ENCODE results near the gene CDC42SE2. TPM values are rescaled to one million over a fixed set of nuclear protein-coding genes. Genes with fewer than 3 reads are reported as not detected.

CDC42SE2 gene, protein sequence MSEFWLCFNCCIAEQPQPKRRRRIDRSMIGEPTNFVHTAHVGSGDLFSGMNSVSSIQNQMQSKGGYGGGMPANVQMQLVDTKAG
- 100 to 1,000 TPM in 1 of 2 donors, 10 to 100 TPM in 1; 74.2 to 110 TPM for total RNA-seq

DNA sequence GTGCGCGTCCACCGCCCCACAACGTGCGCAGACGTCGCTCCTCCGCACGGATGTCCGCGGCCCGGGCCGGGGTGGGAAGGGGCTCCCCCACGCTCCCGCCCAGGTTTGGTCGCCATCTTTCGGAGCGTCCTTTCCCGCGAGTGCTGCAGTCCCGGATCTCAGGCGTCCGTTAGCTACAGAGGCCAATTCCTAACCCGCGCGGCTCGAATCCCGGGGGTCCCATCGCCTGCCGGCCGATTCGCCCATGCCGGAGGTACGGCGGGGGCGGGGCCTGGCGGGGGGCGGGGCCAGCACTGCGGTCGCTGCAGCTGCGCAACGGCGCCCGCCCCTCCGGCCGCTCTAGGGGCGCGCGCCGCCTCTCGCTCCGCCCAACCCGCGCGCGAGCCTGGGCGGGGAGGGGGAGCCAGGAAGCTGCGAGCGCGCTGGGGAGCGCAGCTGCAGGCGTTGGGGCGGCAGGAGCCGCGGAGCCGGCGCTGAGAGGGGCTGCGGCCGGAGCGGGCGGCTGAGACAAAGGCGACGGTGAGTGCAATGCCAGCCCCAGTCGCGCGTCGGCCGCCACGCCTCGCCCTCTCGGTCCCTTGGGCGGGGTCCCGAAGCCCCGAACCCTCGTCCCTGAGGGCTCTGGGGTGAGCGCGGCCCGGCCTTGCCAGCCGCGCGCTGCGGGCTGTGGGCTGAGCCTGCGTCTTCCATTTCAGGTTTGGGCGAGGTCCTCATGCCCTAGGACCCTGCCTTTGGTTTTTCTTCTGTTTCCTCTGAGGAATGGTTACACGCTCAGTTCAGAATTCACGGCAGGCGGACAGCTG, at the start of gene CDC42SE2:
Gene CDC42SE2 (plus strand): TSS at position 406 of the 803 bp plus-strand sequence. CDS start 95,441 bp downstream, outside the sequence.
- Histone ChIP-seq H3K4me1 (no peaks in the 10 kb centered on the region), H3K9ac (ENCODE audit: low read depth in 2 of 2, low read length in 2 of 2) (peak within 1 kb of the TSS; percentile 92 to 95), H3K27me3 (no peaks in the 10 kb centered on the region)

DNA sequence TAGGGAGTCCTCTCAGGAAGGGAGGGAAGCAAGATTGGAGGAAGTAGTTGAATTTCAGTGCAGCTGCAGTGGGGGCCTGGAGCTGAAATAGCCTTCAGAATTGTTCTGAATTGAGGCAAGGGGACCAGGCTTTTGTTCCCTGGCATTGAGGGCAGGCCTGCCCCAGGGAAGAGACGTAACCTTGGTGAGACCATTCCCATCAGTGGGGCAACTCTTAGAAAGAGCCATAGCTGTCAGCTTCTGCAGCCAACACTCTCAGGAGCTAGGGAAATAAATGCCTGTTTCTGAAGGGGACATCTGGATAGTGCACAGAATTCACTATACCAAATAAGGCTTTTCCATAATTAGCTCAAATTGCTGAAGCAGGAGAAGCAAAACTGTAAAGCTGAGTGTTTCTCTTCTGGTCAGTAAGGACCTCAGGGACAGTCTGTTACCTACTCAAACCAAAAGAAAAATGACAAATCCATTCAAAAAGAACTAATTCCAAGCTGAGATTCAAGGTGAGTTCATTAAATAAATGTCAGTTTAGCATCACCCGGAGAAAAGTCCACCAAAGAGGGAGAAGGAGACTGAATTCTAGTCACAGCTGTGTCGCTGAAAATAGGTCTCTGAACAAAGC, 49.1 kb upstream of the CDC42SE2 start:
- TF ChIP-seq, protein P1, sequence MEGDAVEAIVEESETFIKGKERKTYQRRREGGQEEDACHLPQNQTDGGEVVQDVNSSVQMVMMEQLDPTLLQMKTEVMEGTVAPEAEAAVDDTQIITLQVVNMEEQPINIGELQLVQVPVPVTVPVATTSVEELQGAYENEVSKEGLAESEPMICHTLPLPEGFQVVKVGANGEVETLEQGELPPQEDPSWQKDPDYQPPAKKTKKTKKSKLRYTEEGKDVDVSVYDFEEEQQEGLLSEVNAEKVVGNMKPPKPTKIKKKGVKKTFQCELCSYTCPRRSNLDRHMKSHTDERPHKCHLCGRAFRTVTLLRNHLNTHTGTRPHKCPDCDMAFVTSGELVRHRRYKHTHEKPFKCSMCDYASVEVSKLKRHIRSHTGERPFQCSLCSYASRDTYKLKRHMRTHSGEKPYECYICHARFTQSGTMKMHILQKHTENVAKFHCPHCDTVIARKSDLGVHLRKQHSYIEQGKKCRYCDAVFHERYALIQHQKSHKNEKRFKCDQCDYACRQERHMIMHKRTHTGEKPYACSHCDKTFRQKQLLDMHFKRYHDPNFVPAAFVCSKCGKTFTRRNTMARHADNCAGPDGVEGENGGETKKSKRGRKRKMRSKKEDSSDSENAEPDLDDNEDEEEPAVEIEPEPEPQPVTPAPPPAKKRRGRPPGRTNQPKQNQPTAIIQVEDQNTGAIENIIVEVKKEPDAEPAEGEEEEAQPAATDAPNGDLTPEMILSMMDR (IDR thresholded peaks at IDR 0.05): no peak
- H3K4me3 ChIP-seq: no peak overlapping the region
- intact Hi-C loops (cut with DNase I): no loop called here
- H3K27me3 ChIP-seq: no peaks in the 10 kb centered on the region
- H3K27ac ChIP-seq: no peak overlapping the region
- H3K9me3 ChIP-seq: no peaks in the 10 kb centered on the region
- H3K36me3 ChIP-seq: no peaks in the 10 kb centered on the region
- peaks cover 6% of the 10 kb centered on the region for H3K4me1 ChIP-seq
- no peak overlapping the region for H3K9ac ChIP-seq (ENCODE audit: low read depth in 2 of 2, low read length in 2 of 2)
- DNase-seq: no peak

More for the DNA sequence above, at the start of gene CDC42SE2:
- Histone ChIP-seq H3K4me3 (peak within 1 kb of the TSS; percentile 91), H3K27ac (peak within 1 kb of the TSS; percentile 96), H3K9me3 (no peaks in the 10 kb centered on the region), H3K36me3 (no peaks in the 10 kb centered on the region)
- TF ChIP-seq, protein P1 (IDR thresholded peaks at IDR 0.05): no peak
- intact Hi-C loops (cut with DNase I): loop anchor here (5.0 to 10.0 kb wide), 2 partner anchors 92 to 121 kb away; partner anchors contain the start of gene LYRM7
- DNase-seq: peak; percentile 86

DNA sequence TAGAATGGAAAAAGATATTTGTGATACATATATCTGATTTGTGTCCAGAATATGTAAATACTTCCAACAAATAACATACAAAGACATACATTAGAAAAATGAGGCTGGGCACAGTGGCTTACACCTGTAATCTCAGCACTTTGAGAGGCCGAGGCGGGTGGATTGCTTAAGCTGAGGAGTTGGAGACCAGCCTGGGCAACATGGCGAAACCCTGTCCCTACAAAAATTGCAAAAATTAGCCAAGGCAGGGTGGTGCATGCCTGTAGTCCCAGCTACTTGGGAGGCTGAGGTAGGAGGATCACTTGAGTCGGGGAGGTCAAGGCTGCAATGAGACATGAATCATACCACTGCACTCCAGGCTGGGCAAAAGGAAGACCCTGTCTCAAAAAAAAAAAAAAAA, 46.1 kb upstream of the CDC42SE2 start:
- H3K4me1 ChIP-seq: no peaks in the 10 kb centered on the region
- H3K27ac ChIP-seq: no peak overlapping the region
- H3K27me3 ChIP-seq: no peaks in the 10 kb centered on the region
- H3K9ac ChIP-seq (ENCODE audit: low read depth in 2 of 2, low read length in 2 of 2): no peak overlapping the region
- no peaks in the 10 kb centered on the region for H3K36me3 ChIP-seq
- TF ChIP-seq, protein P1 (IDR thresholded peaks at IDR 0.05): no peak
- H3K9me3 ChIP-seq: no peaks in the 10 kb centered on the region
- intact Hi-C loops (cut with DNase I): no loop called here
- no peak overlapping the region for H3K4me3 ChIP-seq
- no peak for DNase-seq

DNA sequence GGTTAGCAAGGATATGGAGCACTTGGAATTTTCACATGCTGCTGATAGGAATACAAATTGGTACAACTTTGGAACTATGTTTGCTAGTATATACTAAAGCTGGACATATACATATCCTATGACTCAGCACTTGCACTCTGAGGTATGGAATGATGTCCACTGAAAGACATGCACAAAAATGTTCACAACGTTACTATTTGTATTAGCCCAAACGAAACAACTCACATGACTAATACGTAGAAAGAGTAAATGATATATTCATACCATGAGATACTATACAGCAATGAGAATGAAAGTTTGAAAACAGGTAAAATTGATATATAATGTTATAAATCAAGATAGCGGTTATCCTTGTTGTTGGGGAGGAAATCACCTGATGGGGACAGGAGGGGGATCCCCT, 45.5 kb upstream of the CDC42SE2 start:
- H3K4me1 ChIP-seq: no peaks in the 10 kb centered on the region
- H3K27me3 ChIP-seq: no peaks in the 10 kb centered on the region
- H3K9me3 ChIP-seq: no peaks in the 10 kb centered on the region
- intact Hi-C loops (cut with DNase I): no loop called here
- H3K9ac ChIP-seq (ENCODE audit: low read depth in 2 of 2, low read length in 2 of 2): no peak overlapping the region
- H3K27ac ChIP-seq: no peak overlapping the region
- TF ChIP-seq, protein P1 (IDR thresholded peaks at IDR 0.05): no peak
- H3K36me3 ChIP-seq: no peaks in the 10 kb centered on the region
- no peak for DNase-seq
- H3K4me3 ChIP-seq: no peak overlapping the region

DNA sequence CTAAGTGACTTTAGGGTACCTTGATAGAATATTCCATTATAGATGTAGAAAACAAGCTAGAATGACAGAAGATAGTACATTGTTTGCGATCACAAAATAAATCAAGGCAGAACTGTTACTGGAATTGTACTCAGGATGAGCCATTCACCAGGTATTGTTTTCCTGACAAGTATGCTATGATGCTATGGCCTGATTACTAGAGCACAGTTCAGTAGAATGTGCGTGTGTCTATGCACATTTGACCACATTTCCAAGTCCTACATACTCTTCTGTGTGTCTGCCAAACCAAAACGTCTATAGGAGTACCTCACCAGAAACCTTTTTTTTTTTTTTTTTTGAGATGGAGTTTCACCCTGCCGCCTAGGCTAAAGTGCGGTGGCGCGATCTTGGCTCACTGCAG, 43.3 kb upstream of the CDC42SE2 start:
- no peaks in the 10 kb centered on the region for H3K27me3 ChIP-seq
- no peak overlapping the region for H3K4me3 ChIP-seq
- H3K4me1 ChIP-seq: peaks cover under 1% of the 10 kb centered on the region
- no peak overlapping the region for H3K27ac ChIP-seq
- no peak for DNase-seq
- TF ChIP-seq, protein P1 (IDR thresholded peaks at IDR 0.05): no peak
- H3K36me3 ChIP-seq: no peaks in the 10 kb centered on the region
- H3K9ac ChIP-seq (ENCODE audit: low read depth in 2 of 2, low read length in 2 of 2): no peak overlapping the region
- H3K9me3 ChIP-seq: no peaks in the 10 kb centered on the region
- intact Hi-C loops (cut with DNase I): no loop called here
